GM19452 (cell line): Measurements from ENCODE around the gene MBP.

Experiments
- ATAC-seq: cut with Tn5 transposase; IDR thresholded peaks from one replicate; pipeline ENCODE4 v1.9.1; 2021; ENCODE audit not compliant: unreplicated experiment

MBP gene

DNA sequence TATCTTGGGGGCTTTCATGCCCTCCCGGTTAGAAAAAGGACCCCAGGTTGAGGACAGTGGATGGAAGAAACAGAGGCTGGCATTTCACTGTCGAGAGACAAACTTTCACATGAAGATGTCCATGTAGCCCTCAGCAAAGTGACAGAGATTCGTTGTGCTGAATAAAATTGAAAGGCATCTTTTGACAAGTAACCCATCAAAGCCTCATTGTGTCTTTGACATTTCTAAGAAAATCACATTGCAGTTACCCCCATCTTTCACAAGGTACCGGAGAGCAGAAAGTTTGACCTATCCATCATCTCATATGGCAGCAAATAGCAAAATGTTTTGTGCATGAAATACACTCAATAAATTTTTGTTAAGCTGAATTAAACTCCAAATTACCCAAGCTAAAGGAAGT is 2.0 kb upstream of the MBP start:
- ATAC-seq: no peak

DNA sequence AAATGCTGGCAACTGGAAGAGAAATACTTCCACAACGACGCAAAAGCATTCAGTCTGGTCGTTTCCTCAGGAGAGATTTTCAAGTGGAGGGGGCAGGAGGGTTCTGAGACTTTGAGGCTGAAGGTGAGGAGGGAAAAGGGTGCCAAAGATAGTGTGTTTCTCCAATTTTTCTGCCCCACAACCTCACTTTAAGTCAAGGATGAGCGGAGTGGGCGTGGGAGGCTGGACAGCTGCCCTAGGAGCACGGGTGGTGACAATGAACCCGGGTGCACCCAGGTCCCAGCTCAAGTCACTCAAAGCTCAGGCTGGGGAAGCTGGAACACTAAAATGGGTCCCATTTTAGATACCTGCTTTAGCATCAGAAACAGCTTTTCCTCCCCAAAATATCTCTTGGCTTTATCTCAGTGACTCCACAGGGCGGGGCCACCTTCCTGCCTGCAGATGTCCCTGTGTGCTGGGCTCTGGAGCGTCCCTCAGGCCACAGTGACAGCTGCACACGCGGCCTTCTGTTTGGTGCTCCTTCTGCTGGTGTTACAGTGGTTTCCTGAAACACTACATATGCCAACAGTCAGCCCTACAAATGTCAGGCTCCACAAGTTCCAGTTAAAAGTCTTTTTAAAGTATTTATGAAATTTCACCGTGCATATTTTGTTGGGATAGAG is 1.4 kb upstream of the MBP start:
- ATAC-seq: no peak

DNA sequence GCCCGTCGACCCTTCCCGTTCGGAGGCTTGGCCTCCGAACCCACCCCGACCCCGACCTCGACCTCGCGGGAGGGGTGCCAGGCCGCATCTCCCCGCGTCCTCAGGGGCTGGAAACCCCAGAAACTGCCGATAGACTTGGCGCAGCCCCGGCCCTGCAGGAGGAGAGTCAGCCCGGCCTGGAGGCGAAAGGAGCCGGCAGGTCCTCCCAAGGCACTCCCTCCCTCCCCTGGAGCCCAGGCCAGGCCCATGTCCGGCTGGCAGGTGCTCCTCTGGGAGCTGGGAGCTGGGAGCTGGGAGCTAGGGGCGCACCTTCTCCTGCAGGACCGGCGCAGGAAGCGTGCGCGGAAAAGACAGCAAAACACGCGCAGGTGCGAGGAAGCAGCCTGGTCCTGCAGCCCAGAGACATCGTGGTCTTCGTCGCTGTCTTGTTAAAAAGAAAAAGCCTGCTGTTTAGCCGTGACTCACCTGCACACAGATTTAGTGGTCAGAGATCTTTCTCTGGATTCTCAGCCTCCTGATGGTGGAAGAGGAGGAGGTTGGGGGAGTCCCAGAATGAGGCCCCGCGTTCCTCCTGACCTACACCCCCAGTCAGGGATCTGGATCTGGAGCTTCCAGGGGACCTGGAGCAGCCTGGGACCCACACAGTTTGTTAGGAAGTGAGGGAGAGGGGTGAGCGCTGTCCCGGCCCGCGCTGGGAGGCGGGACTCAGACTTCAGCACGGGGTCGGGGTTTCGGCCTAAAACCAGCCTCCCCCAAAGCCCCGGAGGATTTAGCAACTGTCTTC is 660 bp upstream of the MBP start:
- ATAC-seq: no peak

DNA sequence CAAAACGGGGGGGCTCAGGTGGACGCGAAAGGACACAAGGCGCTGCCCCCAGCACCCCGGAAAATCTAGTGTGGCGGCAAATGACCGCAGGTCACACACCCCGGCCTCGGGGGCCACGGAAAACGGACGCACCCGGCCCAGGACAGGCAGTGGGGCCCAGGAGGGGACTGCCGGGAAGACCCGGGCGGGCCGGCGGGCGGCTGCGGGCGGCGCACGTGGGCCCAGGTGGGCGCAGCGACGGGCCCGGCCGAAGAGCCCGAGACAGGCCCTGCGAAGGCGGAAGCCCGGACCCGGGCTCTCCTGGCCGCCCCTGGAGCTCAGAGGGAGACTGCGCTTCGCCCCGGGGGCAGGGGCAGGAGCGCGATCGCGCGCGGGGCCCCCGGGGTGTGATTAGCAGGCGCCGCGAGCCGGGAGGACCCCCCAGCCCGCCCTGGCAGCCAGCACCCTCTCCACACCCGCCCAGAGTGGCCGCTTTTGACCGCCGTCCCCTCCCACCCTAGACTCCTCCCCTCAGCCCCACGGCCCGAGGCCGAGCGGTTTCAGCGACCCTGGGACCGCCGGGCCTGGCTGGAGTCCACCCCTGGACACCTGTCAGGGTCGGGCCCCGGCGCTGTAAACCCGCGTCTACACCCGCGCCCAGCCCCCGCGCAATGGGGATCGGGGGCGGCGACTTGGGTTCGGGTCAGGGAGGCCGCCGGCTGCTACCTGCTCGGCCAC is 773 bp downstream of the MBP start:
- peak; percentile 50 for ATAC-seq

DNA sequence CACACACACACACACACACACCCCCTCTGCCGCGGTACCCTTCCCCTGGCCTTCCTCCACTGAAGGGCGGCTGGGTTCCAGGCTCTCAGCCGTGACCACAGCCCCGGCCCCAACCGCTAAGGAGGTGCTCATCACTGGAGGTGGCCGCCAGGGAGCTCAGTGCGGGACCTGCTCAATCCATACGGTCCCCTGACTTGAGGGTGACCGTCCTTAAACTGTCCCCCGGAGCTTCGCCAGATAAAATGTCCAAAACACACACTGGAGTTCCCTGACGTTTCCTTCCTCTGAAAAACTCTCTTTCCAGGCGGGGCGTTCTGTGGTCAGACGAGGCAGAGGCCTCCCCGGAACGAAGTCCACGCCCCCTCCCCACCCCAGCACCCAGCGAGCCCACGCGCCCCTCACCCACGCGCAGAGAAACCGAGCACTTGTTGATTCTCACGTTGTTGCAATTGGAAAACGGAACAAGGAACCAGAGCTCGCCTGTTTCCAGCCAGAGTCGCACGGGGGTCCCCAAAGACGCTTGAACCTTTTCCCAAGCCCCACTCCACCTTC is 1.4 kb downstream of the MBP start:
- ATAC-seq: no peak

DNA sequence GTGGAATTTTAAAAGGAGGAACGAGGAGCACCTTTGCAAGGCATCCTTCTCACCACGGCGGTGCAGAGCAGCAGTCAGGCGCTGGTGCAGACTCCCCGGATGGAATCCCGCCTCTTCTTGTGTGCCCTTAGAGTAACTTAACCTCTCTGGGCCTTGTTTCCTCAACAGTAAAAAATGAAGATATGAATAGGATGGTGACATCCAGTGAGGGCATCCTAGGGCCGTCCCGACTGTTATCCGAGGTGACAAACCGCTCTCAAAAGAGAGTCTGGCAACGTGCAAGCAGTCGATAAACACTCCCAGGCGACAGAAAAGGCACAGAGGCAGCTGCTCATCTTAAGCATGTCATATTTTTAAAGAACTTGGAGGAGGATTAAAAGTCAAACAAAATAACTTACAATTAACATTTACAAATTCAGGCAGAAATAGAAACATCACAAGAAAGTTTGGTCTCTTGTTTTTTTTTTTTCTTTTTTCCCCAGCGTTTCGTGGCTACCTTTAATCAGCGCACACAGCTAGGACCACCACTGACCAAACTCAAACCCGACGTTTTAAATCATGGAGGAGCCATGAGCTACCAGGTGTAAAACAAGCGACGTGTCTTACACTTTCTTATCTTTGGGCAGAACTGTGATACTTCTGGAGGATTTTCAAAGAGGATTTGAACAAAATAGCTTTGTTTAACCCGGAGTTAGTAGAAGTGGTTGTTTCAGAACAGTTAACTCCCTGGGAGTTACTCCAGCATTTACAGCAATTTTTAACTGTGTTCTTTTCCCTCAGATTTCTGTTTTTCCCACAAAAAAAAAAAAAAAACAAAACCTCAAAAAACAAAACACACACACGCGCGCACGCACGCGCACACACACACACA is 2.1 kb downstream of the MBP start:
- ATAC-seq: no peak

DNA sequence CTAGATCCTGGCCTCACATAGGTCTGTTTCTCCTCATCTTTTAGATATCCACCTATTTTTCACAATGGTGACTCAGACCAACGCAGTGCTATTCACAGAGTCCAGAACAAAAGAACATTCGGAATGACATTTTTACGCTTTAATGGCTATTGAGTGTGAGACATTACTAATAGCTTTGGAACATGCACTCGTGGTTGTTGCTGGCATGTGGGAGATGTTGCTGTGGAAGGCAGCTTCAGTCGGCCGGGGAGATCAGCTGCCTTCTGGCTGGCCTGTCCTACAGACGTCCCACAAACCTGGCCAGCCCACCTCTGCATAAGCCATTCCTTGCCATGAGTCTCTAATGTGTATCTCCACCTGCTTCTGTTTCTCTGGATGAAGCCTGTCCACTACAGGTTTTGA is 3.4 kb downstream of the MBP start:
- ATAC-seq: no peak

DNA sequence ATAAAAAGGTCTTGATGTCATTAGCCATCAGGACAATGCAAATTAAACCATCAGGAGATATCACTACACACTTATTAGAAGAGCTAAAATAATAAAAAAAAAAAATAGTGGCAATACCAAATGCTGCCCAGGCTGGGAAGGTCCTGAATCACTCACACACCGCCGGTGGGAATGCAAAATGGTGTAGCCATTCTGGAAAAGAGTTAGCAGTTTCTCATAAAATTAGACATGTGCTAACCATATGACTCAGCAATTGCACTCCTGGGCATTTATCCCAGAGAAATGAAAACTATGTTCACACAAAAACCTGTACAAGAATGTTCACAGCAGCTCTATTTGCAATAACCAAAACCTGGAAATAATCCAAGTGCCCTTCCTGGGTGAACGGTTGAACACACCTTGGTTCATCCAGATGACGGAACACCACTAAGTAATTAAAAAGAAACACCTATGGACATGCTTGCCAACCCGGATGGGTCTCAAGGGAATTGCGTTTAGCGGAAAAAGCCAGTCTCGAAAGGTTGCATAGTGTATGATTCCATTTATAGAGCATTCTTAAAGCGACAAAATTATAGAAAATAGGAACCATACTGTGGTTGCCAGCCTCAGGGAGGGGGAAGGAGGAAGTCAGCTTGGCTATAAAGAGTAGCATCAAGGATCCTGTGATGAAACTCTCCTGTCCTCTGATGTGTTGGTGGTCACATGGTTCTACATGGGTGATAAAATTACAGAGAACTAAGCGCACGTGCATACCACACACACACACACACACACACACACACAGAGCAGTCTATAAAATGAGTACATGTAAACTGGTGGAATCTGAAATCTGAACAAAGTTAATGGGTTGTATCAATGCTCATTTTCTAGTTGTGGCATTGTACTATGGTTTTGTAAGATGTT is 4.6 kb downstream of the MBP start:
- peak; percentile 26 for ATAC-seq

DNA sequence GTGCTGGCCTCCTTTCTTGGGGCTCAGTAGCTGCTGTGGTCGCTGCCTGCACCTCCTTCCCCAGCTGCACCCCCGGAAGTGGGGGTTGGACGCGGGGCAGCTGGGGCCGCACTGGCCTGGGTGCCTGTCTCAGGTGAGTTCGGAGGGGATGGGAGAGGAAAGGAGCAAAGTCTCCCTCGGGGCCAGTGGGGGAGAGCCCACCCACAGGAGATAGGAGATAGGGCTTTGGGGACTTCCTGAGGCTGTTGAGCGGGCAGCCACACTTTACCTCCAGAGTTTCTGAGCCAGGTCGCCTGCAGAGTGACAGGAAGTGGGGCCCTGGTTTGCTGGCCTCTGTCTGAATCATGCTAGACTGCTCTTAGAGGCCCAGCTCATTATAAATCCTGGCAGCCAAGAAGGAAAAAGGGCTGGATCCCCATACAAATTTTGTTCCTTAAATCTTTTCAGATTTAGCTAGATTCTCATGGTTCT is 8.1 kb downstream of the MBP start:
- peak; percentile 50 for ATAC-seq

DNA sequence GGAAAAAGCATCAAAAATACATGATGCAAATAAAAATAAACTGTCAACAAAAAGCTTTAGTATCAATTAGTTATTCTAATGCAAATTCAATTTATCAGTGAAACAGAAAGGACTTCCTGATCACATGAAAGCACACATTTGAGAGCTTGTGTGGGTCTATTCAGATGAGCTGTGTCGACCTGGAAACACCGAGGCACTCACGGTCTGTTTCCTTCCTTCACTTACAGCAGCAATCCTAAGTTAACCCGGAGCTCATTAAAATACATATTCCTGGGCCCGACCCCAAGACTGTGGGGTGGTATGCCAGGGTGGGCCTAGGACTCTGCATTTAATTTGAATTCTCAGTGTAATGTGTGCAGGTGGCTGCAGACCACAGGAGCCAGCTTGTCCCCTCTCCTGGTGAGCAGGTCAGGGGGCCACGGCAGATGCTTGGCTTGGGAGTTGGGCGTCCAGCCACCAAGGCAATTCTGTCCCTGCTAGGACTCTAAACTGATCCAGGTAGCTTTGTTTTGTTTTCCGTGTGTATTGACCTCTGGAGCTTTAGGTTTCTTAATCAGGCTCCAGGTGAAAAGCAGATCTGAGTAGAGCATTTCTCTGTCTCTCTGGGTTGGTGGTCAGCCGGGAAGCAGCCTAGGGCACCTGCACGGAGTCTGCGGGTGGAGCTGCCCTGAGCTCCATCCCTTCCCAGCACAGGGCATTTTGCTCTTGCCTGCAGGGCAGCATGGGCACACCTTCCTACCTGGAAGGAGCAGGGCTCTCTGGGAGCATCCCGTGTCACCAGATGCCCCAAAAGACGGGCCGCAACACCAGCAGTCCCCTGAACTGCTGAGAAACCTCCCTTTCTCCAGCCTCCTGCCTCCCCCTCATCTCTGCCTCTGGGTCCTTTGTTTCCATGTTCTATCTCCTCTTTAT is 9.0 kb downstream of the MBP start:
- ATAC-seq: no peak

DNA sequence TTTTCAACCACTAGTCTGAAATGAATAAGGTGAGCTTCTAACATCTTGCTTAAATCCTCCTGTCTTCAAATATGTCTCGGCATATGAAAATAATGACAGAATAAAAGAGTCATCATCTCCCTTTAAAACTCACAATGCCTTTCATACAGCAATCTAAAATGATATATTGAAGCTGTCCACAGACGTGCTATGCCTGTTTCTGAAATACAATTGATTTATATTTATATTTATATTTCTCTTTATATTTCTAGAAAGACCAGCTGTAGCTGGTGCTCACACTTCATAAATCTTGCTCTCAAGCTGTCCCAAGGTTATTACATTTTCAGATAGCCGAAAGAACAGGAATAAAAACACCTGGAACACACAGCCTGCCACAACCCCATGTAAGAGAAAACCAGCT is 11.1 kb downstream of the MBP start:
- ATAC-seq: no peak

DNA sequence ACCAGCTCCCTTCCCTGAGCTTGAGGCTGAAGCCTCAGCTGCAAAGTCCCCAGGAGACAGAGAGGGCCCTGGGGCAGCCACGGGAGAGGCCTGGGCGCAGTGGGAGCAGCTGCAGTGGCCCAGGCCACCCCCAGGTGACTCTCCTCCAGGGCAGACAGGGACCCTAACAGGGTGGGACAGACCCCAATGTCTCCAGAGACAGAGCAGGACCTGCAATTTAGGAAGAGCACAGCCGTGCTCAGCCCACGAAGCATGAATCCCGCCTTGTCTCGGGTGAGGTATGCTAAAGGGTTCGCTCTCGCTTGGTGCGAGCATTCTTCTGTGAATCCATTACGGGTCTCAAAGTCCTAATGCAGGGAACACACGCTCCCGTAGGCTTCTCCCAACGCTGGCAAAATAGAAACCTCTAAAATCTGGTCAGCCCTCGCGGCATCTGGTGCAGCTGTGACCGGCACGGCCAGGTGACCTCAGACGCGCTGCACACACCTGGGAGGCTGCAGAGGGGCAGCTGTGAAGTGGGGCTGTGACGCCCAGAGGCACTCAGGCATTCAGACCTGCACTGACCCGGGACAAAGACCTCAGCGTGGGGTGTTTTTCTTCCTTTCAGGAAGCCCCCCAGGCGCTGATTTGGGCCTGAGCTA is 12.6 kb downstream of the MBP start:
- no peak for ATAC-seq

DNA sequence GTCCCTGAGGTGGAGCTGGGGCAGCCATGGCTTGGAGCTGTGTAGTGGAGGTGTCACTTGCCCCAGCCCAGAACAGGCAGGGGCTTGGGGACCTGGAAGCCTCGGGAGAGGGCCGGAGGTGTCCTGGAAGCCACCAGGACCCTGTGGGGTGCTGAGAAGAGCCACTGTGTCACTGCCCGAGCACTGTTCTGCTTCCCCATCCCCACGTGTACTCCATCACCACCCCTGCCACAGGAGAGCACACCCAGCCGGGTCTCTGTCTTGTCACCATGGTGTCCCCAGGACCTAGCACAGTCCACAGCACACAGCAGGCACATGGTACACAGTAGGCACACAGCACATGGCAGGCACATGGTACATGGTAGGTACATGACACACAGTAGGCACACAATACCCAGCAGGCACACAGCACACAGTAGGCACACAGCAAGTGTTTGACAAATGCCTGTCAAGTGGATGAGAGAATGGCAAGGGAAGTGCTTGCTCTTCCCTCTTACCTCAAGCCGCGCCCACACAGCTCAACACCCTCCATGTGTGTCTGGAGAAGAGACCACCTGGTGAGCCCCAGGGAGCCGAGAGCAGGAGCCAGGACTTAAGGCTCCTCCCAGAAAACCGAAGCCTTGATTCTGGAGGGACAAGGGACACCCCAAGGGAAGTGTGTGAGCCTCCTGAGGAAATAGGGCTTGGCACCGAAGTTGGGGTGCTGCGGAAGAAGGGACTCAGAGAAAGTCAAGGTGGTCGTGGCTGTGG is 13.3 kb downstream of the MBP start:
- no peak for ATAC-seq

DNA sequence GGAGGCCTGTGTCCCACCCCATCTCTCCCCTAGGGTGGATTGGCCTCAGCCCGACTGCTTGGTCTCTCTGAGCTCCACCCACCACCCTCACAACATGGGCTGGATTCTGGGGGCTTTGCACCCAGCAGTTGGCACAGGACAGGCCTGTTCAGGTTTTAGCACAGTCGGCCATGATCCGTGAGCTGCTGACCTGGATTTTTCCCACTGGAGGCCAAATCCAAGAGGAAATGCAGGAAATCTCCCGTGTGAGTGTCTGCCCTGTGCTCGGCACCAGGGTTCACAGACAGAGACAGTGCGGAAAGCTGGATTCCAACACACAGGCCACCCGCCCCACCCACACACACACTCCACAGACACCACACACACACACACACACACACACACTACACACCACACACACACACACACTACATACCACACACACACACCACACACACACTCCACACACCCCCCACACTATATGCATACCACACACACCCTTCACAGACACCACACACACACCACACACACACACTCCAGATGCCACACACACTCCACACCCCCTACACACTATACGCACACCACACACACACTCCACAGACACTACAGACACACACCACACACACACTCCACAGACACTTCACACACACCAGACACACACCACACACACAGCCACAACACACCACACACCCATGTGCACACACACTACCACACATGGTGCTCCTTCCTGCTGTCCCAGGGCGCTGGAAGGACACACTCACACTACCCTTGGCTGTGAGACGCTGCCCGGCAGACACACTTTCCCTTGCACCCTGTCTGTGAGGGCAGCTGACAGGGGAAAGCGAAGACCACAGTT is 14.1 kb downstream of the MBP start:
- no peak for ATAC-seq

DNA sequence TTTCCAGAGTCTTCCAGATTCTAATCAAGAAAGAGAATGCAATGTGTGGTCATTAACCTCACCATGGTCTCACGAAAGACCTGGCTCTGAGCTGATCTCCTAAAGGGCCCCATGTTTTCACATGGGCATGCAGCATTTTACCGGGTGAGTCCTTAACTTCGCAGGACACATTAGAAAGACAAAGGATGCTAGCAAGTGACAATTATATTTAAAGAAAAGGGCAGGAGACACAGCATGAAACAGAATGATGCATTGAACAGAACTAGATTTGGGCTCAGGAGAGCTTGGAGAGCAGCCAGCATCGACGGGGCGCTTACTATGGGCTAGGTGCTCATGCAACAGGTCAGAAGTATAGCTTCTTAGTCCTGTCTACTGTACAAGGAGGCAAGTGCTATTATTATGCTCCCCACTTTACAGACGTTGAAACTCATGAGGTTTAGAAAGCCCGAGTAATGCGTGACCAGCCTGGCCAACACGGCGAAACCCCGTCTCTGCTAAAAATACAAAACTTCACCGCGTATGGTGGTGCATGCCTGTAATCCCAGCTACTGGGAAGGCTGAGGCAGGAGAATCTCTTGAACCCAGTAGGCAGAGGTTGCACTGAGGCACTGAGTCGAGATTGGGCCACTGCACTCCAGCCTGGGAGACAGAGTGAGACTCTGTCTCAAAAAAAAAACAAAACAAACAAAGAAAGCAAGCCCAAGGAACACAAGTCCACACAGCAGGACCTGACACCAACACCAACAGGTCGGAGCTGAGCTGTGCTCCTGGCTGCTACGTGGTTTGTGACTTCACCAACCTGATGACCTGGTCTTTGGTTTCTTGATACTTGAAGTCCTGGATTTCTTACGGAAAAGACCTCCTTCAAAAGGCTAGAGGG is 16.1 kb downstream of the MBP start:
- ATAC-seq: no peak
